ENCODE data around the gene EHMT1. TPM values are rescaled to one million over a fixed set of nuclear protein-coding genes. Genes with fewer than 3 reads are reported as not detected.

The EHMT1 gene
- total RNA-seq: 71.7 TPM

DNA sequence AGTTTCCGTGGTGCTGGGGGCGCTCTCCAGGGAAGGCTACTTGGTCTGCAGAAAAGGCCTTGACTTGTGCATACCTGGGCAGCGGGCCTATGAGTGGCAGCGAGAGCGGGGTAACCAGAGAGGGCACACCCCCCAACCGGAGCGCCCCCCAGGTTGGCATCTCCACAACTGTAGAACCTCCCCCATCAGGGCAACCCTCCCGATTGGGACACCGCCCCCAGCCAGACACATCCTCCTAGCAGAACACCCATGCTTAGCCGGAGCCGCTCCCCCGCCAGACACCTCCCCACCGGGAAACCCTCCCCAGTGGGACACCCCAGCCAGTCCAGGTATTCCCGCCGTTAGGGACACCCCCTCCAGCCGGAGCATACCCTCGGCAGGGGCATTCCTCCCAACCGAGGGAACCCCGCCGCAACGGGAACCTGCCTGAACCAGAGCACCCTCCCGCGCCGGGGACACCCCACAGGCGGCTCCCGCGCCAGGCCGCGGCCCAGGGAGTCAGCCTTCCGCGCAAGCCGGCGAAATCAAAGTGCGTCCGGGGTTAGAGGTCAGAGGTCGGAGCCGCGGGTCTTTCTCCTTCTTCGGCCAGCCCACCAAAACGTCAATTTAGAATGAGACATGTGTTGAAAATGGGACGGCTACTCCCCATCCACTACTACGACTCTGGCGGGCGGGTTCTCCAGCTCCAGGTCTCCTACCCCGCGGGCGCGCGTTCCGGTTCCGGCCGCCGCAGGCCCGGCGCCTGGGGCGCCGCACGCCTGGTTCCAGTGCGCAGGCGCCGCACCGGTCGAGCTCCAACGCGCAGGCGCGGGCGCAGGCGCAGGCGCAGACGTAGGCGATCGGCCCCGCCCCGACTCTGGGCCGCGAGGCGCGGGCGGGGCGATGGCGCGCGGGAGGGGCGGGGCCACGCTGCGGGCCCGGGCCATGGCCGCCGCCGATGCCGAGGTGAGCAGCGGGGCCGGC lies at the start of gene EHMT1:
TSS of gene EHMT1 (plus strand) at position 901 of the 963 bp plus-strand sequence. CDS start at position 925, 24 bp downstream.
- peak; percentile 99 to 100 for DNase-seq (ENCODE audit: low spot score in 2 of 2)
- no peak for FAIRE-seq

GRCh38 chr9:137569609-137570203 lies 49.1 kb upstream of the EHMT1 start:
- DNase-seq (ENCODE audit: low spot score in 2 of 2): no peak
- no peak for FAIRE-seq

- no peak for DNase-seq (ENCODE audit: low spot score in 2 of 2)
- no peak for FAIRE-seq
These were observed 48.2 kb upstream of the EHMT1 start for GRCh38 chr9:137570566-137570965.

GRCh38 chr9:137574192-137574591 lies 44.6 kb upstream of the EHMT1 start:
- DNase-seq (ENCODE audit: low spot score in 2 of 2): no peak
- no peak for FAIRE-seq

DNA sequence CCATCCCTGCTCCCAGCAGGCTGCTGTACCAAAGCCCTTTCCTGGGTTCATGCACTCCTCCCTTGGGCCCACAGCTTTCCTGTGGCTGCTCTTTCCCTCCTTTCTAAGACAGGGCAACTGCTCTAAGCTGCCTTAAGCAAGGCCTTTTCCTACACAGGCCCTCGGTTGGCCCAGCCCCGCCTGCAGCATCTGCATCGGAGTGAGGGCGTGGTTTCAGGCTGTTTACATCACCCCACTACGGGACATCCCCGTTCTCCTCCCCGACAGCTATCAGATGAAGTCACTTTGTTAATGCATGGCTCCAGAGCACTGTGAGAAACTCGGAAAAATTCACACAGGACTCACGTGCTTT lies 43.5 kb upstream of the EHMT1 start:
- DNase-seq (ENCODE audit: low spot score in 2 of 2): no peak
- FAIRE-seq: no peak

DNA sequence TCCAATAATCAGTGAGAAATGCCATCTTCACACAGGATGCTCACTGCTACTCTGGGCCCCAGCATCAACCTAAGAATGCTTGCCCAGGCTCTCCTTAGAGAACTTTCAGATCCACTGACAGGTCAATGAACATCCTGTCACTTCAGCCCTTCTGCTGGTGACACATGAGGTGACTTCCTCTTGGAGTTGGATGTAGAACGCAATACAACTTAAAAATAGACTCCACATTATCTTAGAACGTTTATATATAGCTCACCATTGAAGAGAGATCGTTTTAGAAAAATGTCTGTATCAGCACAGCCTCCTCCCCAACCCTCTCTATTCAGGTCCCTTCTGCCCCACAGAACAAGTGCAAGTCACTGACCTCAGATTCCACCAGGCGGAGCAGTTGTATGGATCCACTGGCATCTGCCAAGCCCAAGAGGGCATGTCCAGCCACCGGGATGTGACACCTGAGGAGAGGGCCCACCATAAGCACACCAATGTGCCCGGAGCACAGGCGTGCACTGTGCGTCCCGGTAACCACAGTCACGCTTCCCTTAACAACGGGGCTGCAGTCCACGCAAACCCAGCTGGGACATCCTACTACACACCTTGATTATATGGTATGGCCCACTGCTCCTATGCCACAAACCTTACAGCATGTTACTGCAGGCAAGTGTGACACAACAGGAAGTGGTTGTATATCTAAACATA lies 42.9 kb upstream of the EHMT1 start:
- no peak for FAIRE-seq
- no peak for DNase-seq (ENCODE audit: low spot score in 2 of 2)

DNA sequence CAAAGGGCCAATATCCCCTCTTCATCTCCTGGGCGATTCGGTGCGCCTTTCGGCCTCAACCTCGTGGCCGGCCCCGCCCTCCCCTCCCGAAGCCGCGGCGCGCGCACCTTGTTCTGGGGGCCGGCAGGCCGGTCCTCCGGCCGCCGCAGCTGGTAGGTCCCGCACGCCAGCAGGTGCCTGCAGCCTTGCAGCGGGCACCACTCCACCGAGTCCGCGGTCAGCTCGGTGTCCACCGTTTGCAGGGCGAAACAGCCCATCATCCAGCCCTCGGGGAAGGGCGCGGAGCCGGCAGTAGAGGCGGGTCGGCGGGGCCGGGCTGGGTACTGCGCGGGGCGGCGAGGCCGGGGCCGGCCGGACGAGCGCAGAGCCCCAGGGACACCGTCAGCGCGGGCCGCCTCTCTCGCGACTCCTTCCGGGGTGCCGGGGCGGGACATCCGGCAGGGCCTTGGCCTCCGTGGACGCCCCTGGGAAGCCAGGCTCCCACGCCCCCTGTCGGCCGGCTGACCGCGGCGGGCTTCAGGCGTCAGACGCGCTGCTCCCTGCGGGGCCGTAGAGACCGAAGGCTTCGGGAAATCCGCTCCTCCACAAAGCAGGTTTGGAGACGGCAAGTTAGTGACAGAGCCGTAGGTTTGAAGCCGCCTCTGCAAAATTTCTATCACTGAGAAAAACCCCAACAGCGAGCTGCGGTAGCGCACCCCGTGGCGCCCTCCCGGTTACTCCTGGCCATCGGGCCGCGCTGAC lies 40.1 kb upstream of the EHMT1 start, which contains the start of gene DPH7:
TSS of gene DPH7 (minus strand) at position 408 of the 741 bp plus-strand sequence. CDS start at position 260, 148 bp downstream.
- FAIRE-seq (no peak), DNase-seq (ENCODE audit: low spot score in 2 of 2) (peak; percentile 98 to 100)

- no peak for DNase-seq (ENCODE audit: low spot score in 2 of 2)
- no peak for FAIRE-seq
These were observed 39.6 kb upstream of the EHMT1 start for GRCh38 chr9:137579259-137579604.

- FAIRE-seq: no peak
These were observed 38.4 kb upstream of the EHMT1 start for GRCh38 chr9:137580209-137580953.

GRCh38 chr9:137580954-137581322 lies 37.9 kb upstream of the EHMT1 start:
- DNase-seq (ENCODE audit: low spot score in 2 of 2) (no peak), FAIRE-seq (no peak)

More at GRCh38 chr9:137580209-137580953, 38.4 kb upstream of the EHMT1 start:
- no peak for DNase-seq (ENCODE audit: low spot score in 2 of 2)

DNA sequence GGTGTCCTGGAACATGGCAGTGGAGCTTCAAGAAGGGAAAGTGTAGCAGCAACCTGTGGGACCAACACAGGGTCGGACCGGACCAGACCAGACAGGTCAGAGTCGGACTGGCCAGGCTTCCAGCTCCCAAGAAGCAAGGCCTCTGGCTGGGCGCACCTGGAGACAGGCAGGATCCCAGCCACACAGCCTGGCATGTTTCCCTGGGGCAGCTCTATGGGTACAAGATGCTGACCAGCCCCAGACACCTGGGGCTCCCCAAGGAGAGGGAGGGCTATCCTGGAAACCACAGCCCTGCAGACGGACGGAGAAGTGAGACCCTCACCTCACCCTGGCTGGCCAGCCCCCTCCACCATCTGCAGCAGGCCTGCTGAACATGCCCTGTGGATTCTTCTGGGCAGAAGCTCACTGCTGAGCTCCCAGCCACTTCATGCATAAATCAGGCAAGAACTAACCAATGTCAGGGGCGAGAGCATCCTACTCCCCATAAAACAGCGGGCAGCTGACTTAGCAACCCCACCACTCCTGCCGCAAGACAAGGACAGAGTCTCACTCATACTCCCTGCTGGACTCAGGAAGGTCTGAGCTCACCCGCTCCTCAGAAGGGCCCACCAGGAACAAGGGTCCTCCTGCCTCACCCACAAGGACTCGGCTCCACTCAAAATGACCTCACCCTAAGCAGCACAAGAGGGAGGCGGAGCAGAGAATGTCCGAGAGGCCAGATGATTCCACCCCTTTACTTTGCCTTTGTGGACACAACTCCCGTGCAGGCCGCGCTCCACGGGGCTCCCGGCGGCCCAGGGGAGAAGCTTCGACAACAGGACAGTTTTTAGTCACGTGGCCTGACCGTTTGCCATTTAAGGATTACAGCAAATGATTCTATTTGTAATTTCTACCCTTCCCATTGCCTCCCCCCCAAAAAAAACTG lies 37.2 kb upstream of the EHMT1 start:
- no peak for FAIRE-seq
- no peak for DNase-seq (ENCODE audit: low spot score in 2 of 2)

DNA sequence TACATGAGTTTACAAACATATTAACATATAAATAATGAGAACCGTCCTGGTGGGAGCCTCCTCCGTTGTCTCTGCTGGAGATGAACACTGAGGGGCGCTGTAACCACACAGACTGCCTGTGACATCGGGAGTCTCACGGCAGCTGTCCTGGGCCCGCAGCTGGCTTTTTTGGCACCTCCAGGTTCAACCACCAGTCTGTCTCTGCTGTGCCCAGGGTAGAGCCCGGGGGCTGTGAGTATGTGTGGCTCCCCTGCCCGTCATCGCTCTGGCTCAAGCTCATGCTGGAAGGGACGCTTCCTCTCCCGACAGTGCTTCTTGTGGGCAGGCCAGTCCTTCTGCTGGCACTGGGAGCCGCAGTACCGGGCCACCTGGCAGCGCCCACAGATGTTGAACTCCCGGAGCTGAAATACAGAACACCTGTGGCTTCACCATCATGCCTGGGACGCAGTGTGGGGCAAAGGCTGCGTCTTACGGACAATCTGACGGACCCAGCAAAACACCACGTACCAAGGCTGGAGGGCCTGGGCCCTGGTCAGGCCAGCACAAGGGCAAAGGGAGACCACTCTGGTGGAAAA lies 36.4 kb upstream of the EHMT1 start:
- FAIRE-seq (no peak), DNase-seq (ENCODE audit: low spot score in 2 of 2) (no peak)

DNA sequence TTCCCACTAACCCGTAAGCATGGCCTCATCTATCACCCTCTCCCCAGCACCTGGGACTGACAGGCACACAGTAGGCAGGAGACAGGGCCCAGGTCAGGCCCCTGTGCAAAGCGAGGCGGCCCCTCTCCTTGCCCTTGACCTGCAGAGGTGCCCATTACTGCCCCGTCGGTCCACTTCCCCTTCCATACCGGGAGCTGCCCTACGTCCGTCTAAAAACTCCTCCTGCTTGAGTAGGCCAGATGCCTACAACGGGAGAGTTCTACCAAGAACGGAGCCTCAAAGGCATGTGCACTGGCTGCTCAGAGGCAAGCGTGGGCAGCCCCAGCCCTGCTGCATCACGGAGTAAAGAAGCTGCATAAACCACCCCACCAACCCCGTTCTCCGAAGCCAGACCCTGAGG lies 35.5 kb upstream of the EHMT1 start:
- DNase-seq (ENCODE audit: low spot score in 2 of 2): no peak
- FAIRE-seq: no peak

DNA sequence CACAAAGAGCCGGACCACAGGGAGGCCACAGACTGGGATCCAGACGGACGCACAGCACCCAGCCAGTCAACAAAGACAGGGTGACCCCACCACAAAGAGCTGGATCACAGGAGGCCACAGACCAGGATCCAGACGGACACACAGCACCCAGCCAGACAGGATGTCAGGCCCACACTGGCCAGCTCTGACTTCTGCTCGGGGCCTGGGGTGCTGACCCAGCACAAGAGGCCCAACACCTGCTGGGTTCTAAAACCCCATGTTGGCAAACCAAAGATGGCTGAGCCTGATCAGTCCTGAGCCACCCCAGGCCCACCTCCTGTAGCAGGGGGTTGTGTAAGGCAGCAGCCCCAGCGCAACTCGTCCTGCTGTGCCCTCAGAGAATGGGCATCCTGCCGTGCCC lies 34.8 kb upstream of the EHMT1 start:
- FAIRE-seq (no peak), DNase-seq (ENCODE audit: low spot score in 2 of 2) (no peak)

DNA sequence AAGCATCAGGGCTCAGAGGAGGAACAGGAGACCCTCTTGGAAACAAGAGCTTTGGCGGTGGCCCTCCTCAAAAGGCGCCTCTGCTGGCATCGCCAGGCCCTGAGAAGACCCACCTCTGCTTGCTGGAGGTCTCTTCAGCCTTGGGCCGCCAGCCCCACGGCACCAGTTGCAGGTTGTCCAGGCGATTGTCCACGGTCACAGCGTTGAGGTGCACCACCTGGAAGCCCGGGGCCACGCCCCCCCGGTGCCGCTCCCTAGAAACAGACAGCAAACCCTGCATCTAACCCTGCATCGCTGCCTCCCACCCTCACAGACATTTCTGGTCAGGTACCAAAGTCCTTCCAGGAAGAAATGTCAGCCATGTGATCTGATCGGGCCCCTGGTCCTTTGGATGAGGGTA lies 32.0 kb upstream of the EHMT1 start:
- no peak for DNase-seq (ENCODE audit: low spot score in 2 of 2)
- FAIRE-seq: no peak

- no peak for FAIRE-seq
- no peak for DNase-seq (ENCODE audit: low spot score in 2 of 2)
These were observed 30.5 kb upstream of the EHMT1 start for GRCh38 chr9:137588311-137588710.

- no peak for FAIRE-seq
- DNase-seq (ENCODE audit: low spot score in 2 of 2): no peak
These were observed 29.9 kb upstream of the EHMT1 start for GRCh38 chr9:137588891-137589290.

DNA sequence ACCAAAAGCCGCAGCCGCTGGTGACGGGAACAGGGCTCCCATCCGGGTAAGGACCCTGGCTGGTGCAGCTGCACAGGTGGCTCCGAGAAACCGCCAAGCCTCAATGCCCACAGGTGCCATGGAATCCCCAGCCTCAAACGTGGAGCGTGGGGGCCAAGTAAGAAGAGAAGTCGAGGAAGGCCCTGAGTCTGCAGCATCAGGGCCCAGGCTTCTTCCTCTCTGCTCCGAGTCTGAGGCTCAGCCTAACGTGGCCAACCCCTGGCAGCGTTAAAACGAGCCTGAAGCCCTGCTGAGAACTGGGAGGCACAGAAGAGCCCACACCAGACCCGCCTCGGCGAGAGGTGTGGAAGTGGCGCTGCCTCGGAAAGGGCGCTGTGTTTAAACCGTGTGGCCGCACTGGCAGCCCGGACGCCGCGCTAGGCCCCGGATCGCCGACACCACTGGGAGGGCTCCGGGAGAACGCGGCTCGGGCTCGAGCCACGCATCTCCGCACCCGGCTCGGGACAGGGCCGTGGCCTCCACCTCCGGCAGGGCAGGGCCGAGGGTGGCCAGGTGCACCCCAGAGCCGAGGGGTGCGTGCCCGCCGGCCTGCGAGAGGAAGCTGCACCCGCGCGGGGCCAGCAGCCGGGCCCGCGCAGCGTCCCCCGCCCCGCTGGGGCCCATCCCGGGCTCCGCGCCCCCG lies 29.2 kb upstream of the EHMT1 start:
- FAIRE-seq: no peak
- no peak for DNase-seq (ENCODE audit: low spot score in 2 of 2)

All from frontal cortex (tissue), 4 donors.